OCI-LY1 (cell line): Measurements from ENCODE around the gene LCN2.
A peak's percentile ranks its signal among the peaks of the same experiment; 100 is the strongest.

Source experiments
- H2AFZ ChIP-seq: fragments of 200-600 bp; sonication (generic), shearing (Covaris generic); 2 replicates; pipeline ENCODE4 v1.6.0; 2014; ENCODE audit warnings: antibody characterized with exemption, mild to moderate bottlenecking, low read length
- H3F3A ChIP-seq: fragments of 200-600 bp; sonication (generic), shearing (Covaris generic); 2 replicates; pipeline ENCODE4 v1.6.0; 2014; ENCODE audit warnings: mild to moderate bottlenecking, antibody characterized with exemption, low read length, moderate library complexity; ENCODE audit not compliant: insufficient read depth
- H3K27ac ChIP-seq: fragments of 200-600 bp; sonication (generic); 2 replicates; pipeline ENCODE4 v1.5.1; 2014; ENCODE audit warnings: low read length, mixed run types, mild to moderate bottlenecking, low read depth; ENCODE audit not compliant: poor library complexity, severe bottlenecking
- H3K27me3 ChIP-seq: fragments of 200-600 bp; sonication (generic); 2 replicates; pipeline ENCODE4 v1.6.0; 2014; ENCODE audit warnings: antibody characterized with exemption, mild to moderate bottlenecking, low read length, moderate library complexity; ENCODE audit not compliant: insufficient read depth
- H3K36me3 ChIP-seq: fragments of 200-600 bp; sonication (generic); 2 replicates; pipeline ENCODE4 v1.6.1; 2014; ENCODE audit warnings: mild to moderate bottlenecking, antibody characterized with exemption, low read length, moderate library complexity, mixed read lengths; ENCODE audit not compliant: insufficient read depth
- H3K4me1 ChIP-seq: fragments of 200-600 bp; sonication (generic); 2 replicates; pipeline ENCODE4 v1.5.1; 2014; ENCODE audit warnings: mild to moderate bottlenecking, low read length, moderate library complexity; ENCODE audit not compliant: insufficient read depth, severe bottlenecking
- H3K4me2 ChIP-seq: fragments of 200-600 bp; sonication (generic), shearing (Covaris generic); 2 replicates; pipeline ENCODE4 v1.6.1; 2014; ENCODE audit warnings: low read length
- H3K4me3 ChIP-seq: fragments of 200-600 bp; sonication (generic); 2 replicates; pipeline ENCODE4 v1.5.1; 2014; ENCODE audit warnings: low read length, low read depth, mild to moderate bottlenecking, mixed read lengths; ENCODE audit not compliant: poor library complexity, severe bottlenecking
- H3K79me2 ChIP-seq: fragments of 200-600 bp; shearing (Covaris generic); 2 replicates; pipeline ENCODE4 v1.6.1; 2016; ENCODE audit warnings: mixed run types, low read length, mixed read lengths; ENCODE audit not compliant: insufficient read depth
- H3K9ac ChIP-seq: fragments of 200-600 bp; sonication (generic), shearing (Covaris generic); 2 replicates; pipeline ENCODE4 v1.6.1; 2014; ENCODE audit warnings: mild to moderate bottlenecking, low read length, mixed read lengths
- H3K9me2 ChIP-seq: fragments of 200-600 bp; sonication (generic), shearing (Covaris generic); 2 replicates; pipeline ENCODE4 v1.6.1; 2014; ENCODE audit warnings: low read depth, mild to moderate bottlenecking, low read length, mixed read lengths
- H3K9me3 ChIP-seq: fragments of 200-600 bp; shearing (Covaris generic); 2 replicates; pipeline ENCODE4 v1.6.1; 2014; ENCODE audit warnings: low read length, mixed read lengths
- H4K20me1 ChIP-seq: fragments of 200-600 bp; sonication (generic), shearing (Covaris generic); 2 replicates; pipeline ENCODE4 v1.6.0; 2016; ENCODE audit warnings: mild to moderate bottlenecking, low read length; ENCODE audit not compliant: insufficient read depth
- CTCF ChIP-seq: fragments of 200-600 bp; sonication (generic), shearing (Covaris generic); IDR thresholded peaks from 2 replicates; pipeline ENCODE4 v1.5.1; 2017; ENCODE audit warnings: mild to moderate bottlenecking, antibody characterized with exemption, low read length, moderate library complexity, mixed read lengths
- EZH2 ChIP-seq: fragments of 200-600 bp; sonication (generic), shearing (Covaris generic); IDR thresholded peaks from 2 replicates; pipeline ENCODE4 v1.8.0; 2017; ENCODE audit warnings: borderline replicate concordance, mixed run types, mild to moderate bottlenecking, antibody characterized with exemption, low read length, moderate library complexity, mixed read lengths

The LCN2 gene

GRCh38 chr9:128101231-128101661, 48.0 kb upstream of the LCN2 start:
- Histone ChIP-seq H3K4me3 (no peak overlapping the region), H3K27me3 (no peaks in the 10 kb centered on the region), H3K4me2 (no peak overlapping the region), H3F3A (no peaks in the 10 kb centered on the region), H4K20me1 (no peaks in the 10 kb centered on the region), H2AFZ (no peak overlapping the region), H3K79me2 (peaks cover 6% of the 10 kb centered on the region; the same call in 1 of the 2 replicates), H3K9me3 (no peaks in the 10 kb centered on the region), H3K9ac (no peak overlapping the region), H3K4me1 (peaks cover 21% of the 10 kb centered on the region), H3K9me2 (no peaks in the 10 kb centered on the region), H3K36me3 (peaks cover 35% of the 10 kb centered on the region), H3K27ac (no peak overlapping the region)
- no peak for TF ChIP-seq EZH2
- TF ChIP-seq CTCF = no peak

- no peak for TF ChIP-seq CTCF
- no peak overlapping the region for H3K4me2 ChIP-seq
- peaks cover 21% of the 10 kb centered on the region for H3K4me1 ChIP-seq
- H3K27ac ChIP-seq = no peak overlapping the region
- no peaks in the 10 kb centered on the region for H3K27me3 ChIP-seq
- H3K36me3 ChIP-seq = peaks cover 39% of the 10 kb centered on the region
- H3K4me3 ChIP-seq = no peak overlapping the region
- H2AFZ ChIP-seq = no peak overlapping the region
- H3K79me2 ChIP-seq = peaks cover 5% of the 10 kb centered on the region; the same call in 1 of the 2 replicates
- no peaks in the 10 kb centered on the region for H3K9me3 ChIP-seq
- H3K9me2 ChIP-seq = no peaks in the 10 kb centered on the region
- H3K9ac ChIP-seq = no peak overlapping the region
- H4K20me1 ChIP-seq = no peaks in the 10 kb centered on the region
- no peaks in the 10 kb centered on the region for H3F3A ChIP-seq
Observed at GRCh38 chr9:128101690-128102089, 47.6 kb upstream of the LCN2 start.

DNA sequence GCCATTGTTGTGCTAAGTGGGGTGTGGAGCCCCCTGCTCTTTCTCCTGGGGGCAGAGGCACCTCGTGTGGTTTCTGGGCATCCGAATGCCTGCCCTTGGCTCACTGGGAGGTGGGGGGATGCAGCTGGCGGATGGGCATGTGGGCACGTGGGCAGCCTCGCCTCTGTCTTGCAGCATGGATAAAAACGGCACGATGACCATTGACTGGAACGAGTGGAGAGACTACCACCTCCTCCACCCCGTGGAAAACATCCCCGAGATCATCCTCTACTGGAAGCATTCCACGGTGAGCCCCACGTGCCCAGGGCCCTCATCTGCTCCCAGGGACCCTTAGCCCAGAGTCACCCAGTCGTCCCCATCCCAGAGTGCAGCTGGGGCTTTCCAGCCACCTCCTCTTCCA, 47.1 kb upstream of the LCN2 start:
- H4K20me1 ChIP-seq = no peaks in the 10 kb centered on the region
- H2AFZ ChIP-seq = no peak overlapping the region
- H3K9ac ChIP-seq = no peak overlapping the region
- no peaks in the 10 kb centered on the region for H3K9me3 ChIP-seq
- H3K9me2 ChIP-seq = no peaks in the 10 kb centered on the region
- peaks cover under 1% of the 10 kb centered on the region; the same call in 1 of the 2 replicates for H3K79me2 ChIP-seq
- H3K4me1 ChIP-seq = peaks cover 21% of the 10 kb centered on the region
- peaks cover 44% of the 10 kb centered on the region for H3K36me3 ChIP-seq
- H3K27me3 ChIP-seq = no peaks in the 10 kb centered on the region
- no peak overlapping the region for H3K4me3 ChIP-seq
- no peaks in the 10 kb centered on the region for H3F3A ChIP-seq
- H3K27ac ChIP-seq = peak overlapping the region; percentile 65
- TF ChIP-seq EZH2 (no peak), CTCF (no peak)
- no peak overlapping the region for H3K4me2 ChIP-seq
